ENCODE measurements around the gene VEGFA.

VEGFA gene

DNA sequence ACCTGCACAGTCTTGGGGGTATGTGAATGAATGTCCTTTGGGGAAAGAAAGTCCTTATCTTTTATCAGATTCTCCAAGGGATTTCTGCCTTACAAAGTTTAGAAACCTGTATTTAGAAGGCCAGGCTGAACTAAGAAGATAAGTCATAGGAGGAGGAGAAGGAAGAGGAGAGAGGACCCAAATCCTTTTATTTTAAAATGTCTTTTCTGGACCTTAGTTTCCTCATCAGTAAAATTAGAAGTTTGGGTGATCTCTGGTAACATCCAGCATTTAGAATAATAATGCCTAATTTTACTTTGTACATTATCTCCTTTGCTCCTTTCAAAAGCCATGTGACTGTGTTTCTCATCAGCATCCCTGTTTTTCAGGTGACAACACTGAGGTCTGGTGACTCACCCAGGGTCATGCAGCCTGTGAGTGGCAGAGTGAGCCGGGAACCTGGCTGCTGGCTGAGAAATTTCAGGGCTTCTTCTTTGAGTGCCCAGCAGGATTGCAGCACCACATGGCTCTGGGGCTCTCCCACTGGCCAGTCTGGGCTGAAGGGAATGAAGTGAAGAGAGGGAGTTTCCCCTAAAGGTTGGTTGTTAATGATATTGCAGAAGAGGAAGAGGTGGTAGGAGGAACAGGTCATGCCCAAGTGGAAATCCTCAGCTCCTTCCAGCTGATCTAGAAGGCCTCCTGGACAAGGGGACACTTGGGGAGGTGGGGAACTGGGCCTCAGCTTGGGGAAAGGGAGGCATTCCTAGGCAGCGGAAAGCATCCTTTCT lies 34.0 kb downstream of the VEGFA start:
- DNase-seq (ENCODE audit: low spot score): no peak
- no peak overlapping the region for H2BK15ac ChIP-seq (ENCODE audit: low read length)
- WGBS, 2 donors (ENCODE audit: extremely low coverage in 2 of 2, insufficient read length in 2 of 2, insufficient replicate concordance in 1 of 2): no CpG with 5 or more reads among the region's 2 CpGs

GRCh38 chr6:43804550-43805223 lies 34.7 kb downstream of the VEGFA start:
- Histone ChIP-seq H3K23ac (ENCODE audit: low read depth, low read length, poor library complexity) (no peak overlapping the region), H2AFZ (ENCODE audit: low read length) (no peak overlapping the region), H2BK5ac (ENCODE audit: low read length) (no peak overlapping the region), H3K4me1 (ENCODE audit: control insufficient read depth in 2 of 2, insufficient read depth in 1 of 2, low read depth in 1 of 2, low read length in 2 of 2) (peaks cover 0 to 5% of the 10 kb centered on the region in 2 donors), H3K9ac (ENCODE audit: low read depth, low read length, poor library complexity) (no peak overlapping the region), H3K18ac (ENCODE audit: low read length) (no peak overlapping the region), H4K91ac (ENCODE audit: low read depth, low read length, poor library complexity) (no peak overlapping the region), H2BK12ac (ENCODE audit: low read length) (no peak overlapping the region), H3K4me2 (ENCODE audit: insufficient read depth, low read length, poor library complexity, severe bottlenecking) (no peak overlapping the region), H3K36me3 (replicated peaks in 1 of 2; ENCODE audit: control insufficient read depth in 2 of 2, insufficient read depth in 2 of 2, low read length in 2 of 2) (no peaks in the 10 kb centered on the region), H3K27me3 (ENCODE audit: control insufficient read depth in 3 of 3, insufficient read depth in 3 of 3, low read depth in 1 of 3, low read length in 3 of 3) (peaks cover 0 to 55% (median 0%) of the 10 kb centered on the region in 3 experiments), H2BK120ac (ENCODE audit: low read depth, low read length) (no peak overlapping the region), H3K79me1 (ENCODE audit: low read depth, low read length) (no peaks in the 10 kb centered on the region), H3K4me3 (ENCODE audit: low read length in 2 of 2) (no peak overlapping the region), H3K9me3 (replicated peaks in 1 of 2; ENCODE audit: control insufficient read depth in 2 of 2, insufficient read depth in 1 of 2, low read depth in 1 of 2, low read length in 2 of 2) (no peaks in the 10 kb centered on the region), H2BK15ac (ENCODE audit: low read length) (no peak overlapping the region), H4K8ac (ENCODE audit: low read depth, low read length) (no peak overlapping the region), H2AK5ac (ENCODE audit: low read depth, low read length) (no peak overlapping the region), H3K27ac (replicated peaks; ENCODE audit: low read length) (no peak overlapping the region), H3K4ac (ENCODE audit: low read length) (no peak overlapping the region), H3K14ac (ENCODE audit: low read length) (no peak overlapping the region)
- no CpG with 5 or more reads among the region's 4 CpGs for WGBS, 2 donors (ENCODE audit: extremely low coverage in 2 of 2, insufficient read length in 2 of 2, insufficient replicate concordance in 1 of 2)
- no peak for DNase-seq (ENCODE audit: low spot score)

More for the DNA sequence above, 34.0 kb downstream of the VEGFA start:
- no peak overlapping the region for H3K14ac ChIP-seq (ENCODE audit: low read length)
- H3K9ac ChIP-seq (ENCODE audit: low read depth, low read length, poor library complexity): no peak overlapping the region
- peaks cover 0 to 58% (median 0%) of the 10 kb centered on the region in 3 experiments for H3K27me3 ChIP-seq (ENCODE audit: control insufficient read depth in 3 of 3, insufficient read depth in 3 of 3, low read depth in 1 of 3, low read length in 3 of 3)
- no peak overlapping the region for H2BK5ac ChIP-seq (ENCODE audit: low read length)
- peaks cover 0 to 5% of the 10 kb centered on the region in 2 donors for H3K4me1 ChIP-seq (ENCODE audit: control insufficient read depth in 2 of 2, insufficient read depth in 1 of 2, low read depth in 1 of 2, low read length in 2 of 2)
- no peak overlapping the region for H2AK5ac ChIP-seq (ENCODE audit: low read depth, low read length)
- H3K27ac ChIP-seq (replicated peaks; ENCODE audit: low read length): no peak overlapping the region
- no peaks in the 10 kb centered on the region for H3K79me1 ChIP-seq (ENCODE audit: low read depth, low read length)
- no peak overlapping the region for H2AFZ ChIP-seq (ENCODE audit: low read length)
- H3K36me3 ChIP-seq (replicated peaks in 1 of 2; ENCODE audit: control insufficient read depth in 2 of 2, insufficient read depth in 2 of 2, low read length in 2 of 2): no peaks in the 10 kb centered on the region
- H3K9me3 ChIP-seq (replicated peaks in 1 of 2; ENCODE audit: control insufficient read depth in 2 of 2, insufficient read depth in 1 of 2, low read depth in 1 of 2, low read length in 2 of 2): no peaks in the 10 kb centered on the region
- H4K91ac ChIP-seq (ENCODE audit: low read depth, low read length, poor library complexity): no peak overlapping the region
- H3K4ac ChIP-seq (ENCODE audit: low read length): no peak overlapping the region
- no peak overlapping the region for H2BK120ac ChIP-seq (ENCODE audit: low read depth, low read length)
- no peak overlapping the region for H3K4me2 ChIP-seq (ENCODE audit: insufficient read depth, low read length, poor library complexity, severe bottlenecking)
- no peak overlapping the region for H3K4me3 ChIP-seq (ENCODE audit: low read length in 2 of 2)
- no peak overlapping the region for H3K18ac ChIP-seq (ENCODE audit: low read length)
- no peak overlapping the region for H3K23ac ChIP-seq (ENCODE audit: low read depth, low read length, poor library complexity)
- H2BK12ac ChIP-seq (ENCODE audit: low read length): no peak overlapping the region
- H4K8ac ChIP-seq (ENCODE audit: low read depth, low read length): no peak overlapping the region

DNA sequence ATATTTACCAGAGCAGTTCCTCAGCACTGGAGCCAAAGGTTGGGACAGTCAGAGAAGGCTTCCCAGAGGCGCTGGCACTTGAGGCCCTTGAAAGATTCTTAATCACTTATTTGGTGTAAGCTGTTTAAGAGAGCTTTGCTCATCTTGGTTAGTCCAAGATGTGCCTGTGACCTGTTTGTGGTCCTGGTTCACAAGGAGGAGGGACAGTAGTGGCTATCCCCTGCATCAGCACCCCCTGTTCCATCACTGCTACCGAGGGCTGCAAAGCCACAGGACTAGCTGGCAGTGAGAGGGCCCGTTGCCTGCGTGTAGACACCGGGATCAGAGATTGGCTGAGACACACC lies 35.7 kb downstream of the VEGFA start:
- H3K79me1 ChIP-seq (ENCODE audit: low read depth, low read length): no peaks in the 10 kb centered on the region
- H3K9ac ChIP-seq (ENCODE audit: low read depth, low read length, poor library complexity): no peak overlapping the region
- no peak overlapping the region for H4K91ac ChIP-seq (ENCODE audit: low read depth, low read length, poor library complexity)
- H3K23ac ChIP-seq (ENCODE audit: low read depth, low read length, poor library complexity): no peak overlapping the region
- H3K4me2 ChIP-seq (ENCODE audit: insufficient read depth, low read length, poor library complexity, severe bottlenecking): no peak overlapping the region
- H3K14ac ChIP-seq (ENCODE audit: low read length): no peak overlapping the region
- WGBS, 2 donors (ENCODE audit: extremely low coverage in 2 of 2, insufficient read length in 2 of 2, insufficient replicate concordance in 1 of 2): no CpG with 5 or more reads among the region's 5 CpGs
- no peak for DNase-seq (ENCODE audit: low spot score)
- no peak overlapping the region for H2AFZ ChIP-seq (ENCODE audit: low read length)
- no peak overlapping the region for H2BK120ac ChIP-seq (ENCODE audit: low read depth, low read length)
- no peak overlapping the region for H3K18ac ChIP-seq (ENCODE audit: low read length)
- no peaks in the 10 kb centered on the region for H3K36me3 ChIP-seq (replicated peaks in 1 of 2; ENCODE audit: control insufficient read depth in 2 of 2, insufficient read depth in 2 of 2, low read length in 2 of 2)
- peaks cover 0 to 55% (median 0%) of the 10 kb centered on the region in 3 experiments for H3K27me3 ChIP-seq (ENCODE audit: control insufficient read depth in 3 of 3, insufficient read depth in 3 of 3, low read depth in 1 of 3, low read length in 3 of 3)
- no peak overlapping the region for H2BK15ac ChIP-seq (ENCODE audit: low read length)
- no peak overlapping the region for H2BK5ac ChIP-seq (ENCODE audit: low read length)
- H3K4me1 ChIP-seq (ENCODE audit: control insufficient read depth in 2 of 2, insufficient read depth in 1 of 2, low read depth in 1 of 2, low read length in 2 of 2): peaks cover 0 to 3% of the 10 kb centered on the region in 2 donors
- no peak overlapping the region for H2BK12ac ChIP-seq (ENCODE audit: low read length)
- no peak overlapping the region for H3K4me3 ChIP-seq (ENCODE audit: low read length in 2 of 2)
- no peak overlapping the region for H4K8ac ChIP-seq (ENCODE audit: low read depth, low read length)
- no peak overlapping the region for H3K27ac ChIP-seq (replicated peaks; ENCODE audit: low read length)
- no peak overlapping the region for H2AK5ac ChIP-seq (ENCODE audit: low read depth, low read length)
- H3K9me3 ChIP-seq (replicated peaks in 1 of 2; ENCODE audit: control insufficient read depth in 2 of 2, insufficient read depth in 1 of 2, low read depth in 1 of 2, low read length in 2 of 2): no peaks in the 10 kb centered on the region
- H3K4ac ChIP-seq (ENCODE audit: low read length): no peak overlapping the region

DNA sequence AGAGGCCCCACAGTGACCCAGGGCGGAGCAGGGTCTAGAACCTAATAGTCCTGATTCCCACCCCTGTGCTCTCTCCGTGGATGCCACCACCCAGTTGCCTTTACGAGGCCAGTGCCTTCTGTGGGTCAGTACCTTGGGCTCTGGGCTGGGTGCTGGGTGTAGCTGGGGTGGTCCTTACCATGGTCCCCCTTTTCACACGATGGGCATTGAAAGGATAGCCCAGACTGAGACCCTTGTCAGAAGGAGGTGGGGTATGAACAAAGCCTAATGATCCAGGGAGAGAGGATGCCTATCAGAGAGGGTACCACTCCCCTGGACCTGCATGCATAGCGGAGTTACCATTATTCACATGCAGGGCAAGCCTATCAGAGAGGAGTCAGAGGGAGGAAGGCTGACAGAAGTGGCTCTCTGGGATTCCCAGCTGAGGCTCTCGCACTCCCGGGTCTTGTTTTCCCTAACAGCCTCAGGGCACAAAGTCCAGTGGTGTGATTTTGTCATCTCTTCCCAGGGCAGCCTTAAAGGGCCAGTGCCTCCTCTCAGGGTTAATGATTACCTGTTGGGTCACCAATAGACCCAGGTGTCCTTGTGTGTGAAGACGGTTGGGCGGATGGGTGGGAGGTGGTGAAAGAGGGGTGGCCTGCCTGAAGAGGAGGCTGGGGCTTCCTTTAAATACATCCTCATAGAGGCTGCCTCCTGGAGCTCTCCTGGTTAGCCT lies 36.2 kb downstream of the VEGFA start:
- H3K4me2 ChIP-seq (ENCODE audit: insufficient read depth, low read length, poor library complexity, severe bottlenecking): no peak overlapping the region
- peaks cover 0 to 53% (median 0%) of the 10 kb centered on the region in 3 experiments for H3K27me3 ChIP-seq (ENCODE audit: control insufficient read depth in 3 of 3, insufficient read depth in 3 of 3, low read depth in 1 of 3, low read length in 3 of 3)
- H4K91ac ChIP-seq (ENCODE audit: low read depth, low read length, poor library complexity): no peak overlapping the region
- no peak overlapping the region for H2BK12ac ChIP-seq (ENCODE audit: low read length)
- no peak overlapping the region for H3K27ac ChIP-seq (replicated peaks; ENCODE audit: low read length)
- H3K14ac ChIP-seq (ENCODE audit: low read length): no peak overlapping the region
- no peak overlapping the region for H4K8ac ChIP-seq (ENCODE audit: low read depth, low read length)
- H3K4me1 ChIP-seq (ENCODE audit: control insufficient read depth in 2 of 2, insufficient read depth in 1 of 2, low read depth in 1 of 2, low read length in 2 of 2): peaks cover 0 to 3% of the 10 kb centered on the region in 2 donors
- H2AK5ac ChIP-seq (ENCODE audit: low read depth, low read length): no peak overlapping the region
- H3K79me1 ChIP-seq (ENCODE audit: low read depth, low read length): no peaks in the 10 kb centered on the region
- H3K4ac ChIP-seq (ENCODE audit: low read length): no peak overlapping the region
- H3K18ac ChIP-seq (ENCODE audit: low read length): no peak overlapping the region
- no peak overlapping the region for H2BK120ac ChIP-seq (ENCODE audit: low read depth, low read length)
- H3K4me3 ChIP-seq (ENCODE audit: low read length in 2 of 2): no peak overlapping the region
- no peak overlapping the region for H2BK5ac ChIP-seq (ENCODE audit: low read length)
- no peak for DNase-seq (ENCODE audit: low spot score)
- H3K9ac ChIP-seq (ENCODE audit: low read depth, low read length, poor library complexity): no peak overlapping the region
- no CpG with 5 or more reads among the region's 9 CpGs for WGBS, 2 donors (ENCODE audit: extremely low coverage in 2 of 2, insufficient read length in 2 of 2, insufficient replicate concordance in 1 of 2)
- H2BK15ac ChIP-seq (ENCODE audit: low read length): no peak overlapping the region
- no peak overlapping the region for H2AFZ ChIP-seq (ENCODE audit: low read length)
- no peaks in the 10 kb centered on the region for H3K36me3 ChIP-seq (replicated peaks in 1 of 2; ENCODE audit: control insufficient read depth in 2 of 2, insufficient read depth in 2 of 2, low read length in 2 of 2)
- no peaks in the 10 kb centered on the region for H3K9me3 ChIP-seq (replicated peaks in 1 of 2; ENCODE audit: control insufficient read depth in 2 of 2, insufficient read depth in 1 of 2, low read depth in 1 of 2, low read length in 2 of 2)
- no peak overlapping the region for H3K23ac ChIP-seq (ENCODE audit: low read depth, low read length, poor library complexity)
